Gastroesophageal sphincter (tissue), 4 donors: ENCODE measurements around the gene BNIP2. TPM values are rescaled to one million over a fixed set of nuclear protein-coding genes. Genes with fewer than 3 reads are reported as not detected.

Source experiments
- ATAC-seq: fragments of 150-250 bp; one replicate; pipeline ENCODE4 v1.9.1; 2016; ENCODE audit warnings: mild to moderate bottlenecking, moderate library complexity
- H3K27ac ChIP-seq, 4 donors: fragments of 200-600 bp; sonication (generic) in 3 of 4; 1 replicate in 3 of 4; 2 replicates in 1 of 4; pipeline ENCODE4 v1.5.1; 2016 to 2019
- H3K27me3 ChIP-seq: fragments of 200-600 bp; sonication (generic); one replicate; pipeline ENCODE4 v1.5.1; 2019
- H3K36me3 ChIP-seq, 2 donors: fragments of 200-600 bp; sonication (generic); one replicate each; pipeline ENCODE4 v1.5.1; 2019; ENCODE audit warnings: control low read depth in 1 of 2
- H3K4me1 ChIP-seq, 3 donors: fragments of 200-600 bp; sonication (generic); 1 replicate in 2 of 3; 2 replicates in 1 of 3; pipeline ENCODE4 v1.5.1; 2016 to 2019; ENCODE audit warnings: control low read depth in 2 of 3
- H3K4me3 ChIP-seq, 2 donors: fragments of 200-600 bp; sonication (generic); one replicate each; pipeline ENCODE4 v1.5.1; 2019; ENCODE audit warnings: mild to moderate bottlenecking in 1 of 2, moderate library complexity in 1 of 2
- H3K9me3 ChIP-seq, 3 donors: fragments of 200-600 bp; sonication (generic); one replicate each; pipeline ENCODE4 v1.5.1; 2017 to 2019; ENCODE audit warnings: control low read depth in 2 of 3
- EP300 ChIP-seq: sonication (generic); formaldehyde crosslinking; IDR thresholded peaks from one replicate; pipeline ENCODE4 v1.6.1; 2017; ENCODE audit warnings: antibody characterized with exemption, mild to moderate bottlenecking
- POLR2A ChIP-seq, 2 donors: fragments of 450-650 bp; IDR thresholded peaks; one replicate each; pipeline ENCODE4 v1.6.1; 2017; ENCODE audit warnings: antibody characterized with exemption in 2 of 2, mild to moderate bottlenecking in 2 of 2, moderate library complexity in 1 of 2
- POLR2AphosphoS5 ChIP-seq: sonication (generic); formaldehyde crosslinking; IDR thresholded peaks from one replicate; pipeline ENCODE4 v1.6.1; 2017; ENCODE audit warnings: antibody characterized with exemption
- WGBS, 2 donors: methylation state at CpG; one replicate each; pipeline ENCODE4 v1.1.5; 2018; ENCODE audit warnings: low coverage in 1 of 2; 5-methylcytosine and 5-hydroxymethylcytosine counted together
- total RNA-seq, 4 donors: library from RNA; depleted of rRNA; stranded (reverse); fragments of >200 nt; gene quantifications; one replicate each; pipeline ENCODE4 v1.1.0, GENCODE V29; 2016
- TF ChIP-seq, protein P1 (sequence below), 4 experiments: fragments of 200-600 bp in 2 of 4; fragments of 450-650 bp in 2 of 4; sonication (generic) in 1 of 4; IDR thresholded peaks; one replicate each; pipeline ENCODE4 v1.5.1; 2017 to 2019; ENCODE audit warnings: antibody characterized with exemption in 4 of 4, mild to moderate bottlenecking in 2 of 4, moderate library complexity in 2 of 4

Gene BNIP2
- total RNA-seq, 4 donors from 2014 or later, result 172 to 218 (median 190) TPM

DNA sequence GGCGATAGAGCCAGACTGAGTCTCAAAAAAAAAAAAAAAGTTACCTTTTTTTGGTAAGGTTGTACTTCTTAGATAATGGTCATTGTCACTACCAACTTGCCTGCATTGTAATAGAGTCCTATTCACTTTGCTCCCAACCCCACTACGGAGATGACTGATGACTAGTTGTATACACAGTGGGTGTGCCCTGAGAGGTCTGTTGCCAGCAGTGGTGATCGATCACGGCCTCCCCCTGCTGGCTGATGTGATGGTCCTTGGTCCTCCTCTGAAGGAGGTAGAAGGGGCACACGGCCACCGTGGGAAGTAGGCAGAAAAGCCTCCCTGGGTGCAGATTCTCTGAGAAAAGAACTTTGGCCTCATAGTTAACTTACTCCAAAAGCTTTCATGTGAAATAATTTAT, 66.8 kb downstream of the BNIP2 start:
- no peaks in the 10 kb centered on the region for H3K36me3 ChIP-seq
- WGBS, 2 donors, result 0 to 37% methylated on average over 1 to 5 of the region's 6 CpGs
- ATAC-seq, result no peak
- peaks cover 13% of the 10 kb centered on the region for H3K27me3 ChIP-seq
- no peak overlapping the region for H3K27ac ChIP-seq
- H3K4me3 ChIP-seq, result no peak overlapping the region
- H3K9me3 ChIP-seq, result no peaks in the 10 kb centered on the region
- TF ChIP-seq, protein P1, sequence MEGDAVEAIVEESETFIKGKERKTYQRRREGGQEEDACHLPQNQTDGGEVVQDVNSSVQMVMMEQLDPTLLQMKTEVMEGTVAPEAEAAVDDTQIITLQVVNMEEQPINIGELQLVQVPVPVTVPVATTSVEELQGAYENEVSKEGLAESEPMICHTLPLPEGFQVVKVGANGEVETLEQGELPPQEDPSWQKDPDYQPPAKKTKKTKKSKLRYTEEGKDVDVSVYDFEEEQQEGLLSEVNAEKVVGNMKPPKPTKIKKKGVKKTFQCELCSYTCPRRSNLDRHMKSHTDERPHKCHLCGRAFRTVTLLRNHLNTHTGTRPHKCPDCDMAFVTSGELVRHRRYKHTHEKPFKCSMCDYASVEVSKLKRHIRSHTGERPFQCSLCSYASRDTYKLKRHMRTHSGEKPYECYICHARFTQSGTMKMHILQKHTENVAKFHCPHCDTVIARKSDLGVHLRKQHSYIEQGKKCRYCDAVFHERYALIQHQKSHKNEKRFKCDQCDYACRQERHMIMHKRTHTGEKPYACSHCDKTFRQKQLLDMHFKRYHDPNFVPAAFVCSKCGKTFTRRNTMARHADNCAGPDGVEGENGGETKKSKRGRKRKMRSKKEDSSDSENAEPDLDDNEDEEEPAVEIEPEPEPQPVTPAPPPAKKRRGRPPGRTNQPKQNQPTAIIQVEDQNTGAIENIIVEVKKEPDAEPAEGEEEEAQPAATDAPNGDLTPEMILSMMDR (IDR thresholded peaks at IDR 0.05), result no peak
- H3K4me1 ChIP-seq, result no peaks in the 10 kb centered on the region

DNA sequence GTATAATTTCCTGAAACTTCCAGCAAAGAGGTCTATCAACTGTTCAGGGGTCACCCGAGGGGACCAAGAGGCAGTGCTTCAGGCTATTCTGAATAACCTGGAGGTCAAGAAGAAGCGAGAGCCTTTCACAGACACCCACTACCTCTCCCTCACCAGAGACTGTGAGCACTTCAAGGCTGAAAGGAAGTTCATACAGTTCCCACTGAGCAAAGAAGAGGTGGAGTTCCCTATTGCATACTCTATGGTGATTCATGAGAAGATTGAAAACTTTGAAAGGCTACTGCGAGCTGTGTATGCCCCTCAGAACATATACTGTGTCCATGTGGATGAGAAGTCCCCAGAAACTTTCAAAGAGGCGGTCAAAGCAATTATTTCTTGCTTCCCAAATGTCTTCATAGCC, 70.7 kb downstream of the BNIP2 start:
- no peak for ATAC-seq
- no peaks in the 10 kb centered on the region for H3K36me3 ChIP-seq
- H3K4me1 ChIP-seq, result no peaks in the 10 kb centered on the region
- TF ChIP-seq EP300 (no peak), POLR2A (IDR thresholded peaks at IDR 0.05) (no peak), POLR2AphosphoS5 (no peak)
- TF ChIP-seq, protein P1 (IDR thresholded peaks at IDR 0.05), result no peak
- 66 to 83% methylated on average over 2 to 3 of the region's 4 CpGs for WGBS, 2 donors
- no peak overlapping the region for H3K4me3 ChIP-seq
- H3K27ac ChIP-seq, result no peak overlapping the region
- H3K9me3 ChIP-seq, result no peaks in the 10 kb centered on the region
- peaks cover 31% of the 10 kb centered on the region for H3K27me3 ChIP-seq

- H3K27me3 ChIP-seq, result peaks cover 35% of the 10 kb centered on the region
- no peaks in the 10 kb centered on the region for H3K4me1 ChIP-seq
- no peak overlapping the region for H3K4me3 ChIP-seq
- TF ChIP-seq, protein P1 (IDR thresholded peaks at IDR 0.05), result no peak
- TF ChIP-seq POLR2A (IDR thresholded peaks at IDR 0.05) (no peak), EP300 (no peak), POLR2AphosphoS5 (no peak)
- no peak overlapping the region for H3K27ac ChIP-seq
- H3K9me3 ChIP-seq, result no peaks in the 10 kb centered on the region
- 66 to 86% methylated on average over 1 to 3 of the region's 3 CpGs for WGBS, 2 donors
- H3K36me3 ChIP-seq, result no peaks in the 10 kb centered on the region
- ATAC-seq, result no peak
Observed at GRCh38 chr15:59616379-59616778, 72.7 kb downstream of the BNIP2 start.

DNA sequence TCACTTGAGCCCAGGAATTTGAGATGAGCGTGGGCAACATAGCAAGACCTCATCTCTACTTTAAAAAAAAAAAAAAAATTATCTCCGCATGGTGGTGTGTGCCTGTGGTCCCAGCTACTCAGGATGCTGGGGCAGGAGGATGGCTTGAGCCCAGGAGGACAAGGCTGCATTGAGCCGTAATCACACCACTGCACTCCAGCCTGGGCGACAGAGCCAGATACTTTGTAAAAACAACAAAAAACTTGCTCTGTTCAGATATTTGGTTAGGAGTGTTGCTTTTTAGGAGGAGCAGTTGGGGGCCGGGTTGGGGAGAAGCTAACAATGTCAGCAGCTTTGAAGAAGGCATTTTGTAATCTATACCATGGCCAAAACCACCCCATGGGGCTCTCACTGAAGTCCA, 73.5 kb downstream of the BNIP2 start:
- no peak for ATAC-seq
- no peaks in the 10 kb centered on the region for H3K9me3 ChIP-seq
- H3K27me3 ChIP-seq, result peaks cover 35% of the 10 kb centered on the region
- WGBS, 2 donors, result 20 to 92% methylated on average over 1 to 5 of the region's 5 CpGs
- no peak overlapping the region for H3K27ac ChIP-seq
- TF ChIP-seq POLR2AphosphoS5, result no peak
- TF ChIP-seq, protein P1 (IDR thresholded peaks at IDR 0.05), result no peak
- no peak for TF ChIP-seq EP300
- no peak for TF ChIP-seq POLR2A (IDR thresholded peaks at IDR 0.05)
- no peaks in the 10 kb centered on the region for H3K4me1 ChIP-seq
- no peaks in the 10 kb centered on the region for H3K36me3 ChIP-seq
- no peak overlapping the region for H3K4me3 ChIP-seq

DNA sequence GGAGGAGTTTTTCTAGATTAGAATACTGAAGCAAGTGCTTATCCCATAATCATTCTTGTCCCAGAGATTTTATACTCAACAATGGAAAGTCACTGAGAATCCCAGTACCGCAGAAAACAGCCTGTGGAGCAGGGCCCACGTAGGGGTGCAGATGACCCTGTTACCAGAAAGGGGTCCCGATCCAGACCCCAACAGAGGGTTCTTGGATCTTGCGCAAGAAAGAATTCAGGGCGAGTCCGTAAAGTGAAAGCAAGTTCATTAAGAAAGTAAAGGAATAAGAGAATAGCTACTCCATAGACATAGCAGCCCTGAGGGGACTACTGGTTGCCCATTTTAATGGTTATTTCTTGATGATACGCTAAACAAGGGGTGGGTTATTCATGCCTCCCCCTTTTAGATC, 75.0 kb downstream of the BNIP2 start:
- H3K36me3 ChIP-seq, result no peaks in the 10 kb centered on the region
- 90 to 91% methylated on average over 2 to 7 of the region's 7 CpGs for WGBS, 2 donors
- peaks cover 38% of the 10 kb centered on the region for H3K27me3 ChIP-seq
- no peak overlapping the region for H3K4me3 ChIP-seq
- H3K4me1 ChIP-seq, result no peaks in the 10 kb centered on the region
- ATAC-seq, result no peak
- TF ChIP-seq POLR2A (IDR thresholded peaks at IDR 0.05) (no peak), EP300 (no peak), POLR2AphosphoS5 (no peak)
- TF ChIP-seq, protein P1 (IDR thresholded peaks at IDR 0.05), result no peak
- no peaks in the 10 kb centered on the region for H3K9me3 ChIP-seq
- no peak overlapping the region for H3K27ac ChIP-seq
